NCI-H345 (cell line): Measurements from ENCODE around the gene AKR1C8.
A peak's percentile ranks its signal among the peaks of the same experiment; 100 is the strongest.
"Not testable (repeated sequence)": the region's sequence is repeated elsewhere in the genome, so short reads cannot be mapped to it uniquely, and the experiment has no call there.

Experiments
- DNase-seq: peaks from one replicate; lab custom pipeline; 2025; lab: John Stamatoyannopoulos, UW

Gene AKR1C8

GRCh38 chr10:5184987-5185775 is at the start of gene AKR1C8:
AKR1C8 (minus strand) TSS chr10:5185150; CDS start chr10:5185104, 46 bp downstream.
- DNase-seq: no peak

- no peak for DNase-seq
These were observed 49.3 kb upstream of the AKR1C8 start for GRCh38 chr10:5234106-5234860.

GRCh38 chr10:5233324-5233723 is 48.4 kb upstream of the AKR1C8 start:
- DNase-seq: no peak

GRCh38 chr10:5229019-5229418 is 44.1 kb upstream of the AKR1C8 start:
- DNase-seq: no peak

GRCh38 chr10:5222942-5223341 is 38.0 kb upstream of the AKR1C8 start:
- DNase-seq: peak; percentile 2

- DNase-seq: no peak
These were observed 34.3 kb upstream of the AKR1C8 start for GRCh38 chr10:5219262-5219661.

GRCh38 chr10:5216801-5217200 is 31.9 kb upstream of the AKR1C8 start:
- DNase-seq: no peak

GRCh38 chr10:5211696-5212536 is 27.0 kb upstream of the AKR1C8 start:
- DNase-seq: no peak

- not testable (repeated sequence) for DNase-seq
These were observed 25.3 kb upstream of the AKR1C8 start for GRCh38 chr10:5210261-5210660.

- not testable (repeated sequence) for DNase-seq
These were observed 24.8 kb upstream of the AKR1C8 start for GRCh38 chr10:5209776-5210175.

GRCh38 chr10:5206799-5207198 is 21.8 kb upstream of the AKR1C8 start:
- DNase-seq: no peak

- DNase-seq: no peak
These were observed 14.4 kb upstream of the AKR1C8 start for GRCh38 chr10:5199398-5199797.

GRCh38 chr10:5198386-5198785 is 13.4 kb upstream of the AKR1C8 start:
- no peak for DNase-seq

- no peak for DNase-seq
These were observed 11.8 kb upstream of the AKR1C8 start, which contains the start of gene AKR1C4 for GRCh38 chr10:5196702-5197113. AKR1C4 (plus strand) TSS chr10:5196837; CDS start chr10:5196868, 31 bp downstream.

GRCh38 chr10:5195727-5196374 is 10.9 kb upstream of the AKR1C8 start:
- DNase-seq: no peak

GRCh38 chr10:5194431-5194830 is 9.5 kb upstream of the AKR1C8 start:
- no peak for DNase-seq

- DNase-seq: no peak
These were observed 3.4 kb upstream of the AKR1C8 start for GRCh38 chr10:5188358-5188757.

GRCh38 chr10:5187867-5188266 is 2.9 kb upstream of the AKR1C8 start:
- DNase-seq: no peak

GRCh38 chr10:5183923-5184322 is 1.0 kb downstream of the AKR1C8 start:
- no peak for DNase-seq

- not testable (repeated sequence) for DNase-seq
These were observed 4.4 kb downstream of the AKR1C8 start for GRCh38 chr10:5180503-5180902.

GRCh38 chr10:5175581-5175980 is 9.4 kb downstream of the AKR1C8 start:
- DNase-seq: not testable (repeated sequence)
